ENCODE results near the gene SPATA20.

The SPATA20 gene

DNA sequence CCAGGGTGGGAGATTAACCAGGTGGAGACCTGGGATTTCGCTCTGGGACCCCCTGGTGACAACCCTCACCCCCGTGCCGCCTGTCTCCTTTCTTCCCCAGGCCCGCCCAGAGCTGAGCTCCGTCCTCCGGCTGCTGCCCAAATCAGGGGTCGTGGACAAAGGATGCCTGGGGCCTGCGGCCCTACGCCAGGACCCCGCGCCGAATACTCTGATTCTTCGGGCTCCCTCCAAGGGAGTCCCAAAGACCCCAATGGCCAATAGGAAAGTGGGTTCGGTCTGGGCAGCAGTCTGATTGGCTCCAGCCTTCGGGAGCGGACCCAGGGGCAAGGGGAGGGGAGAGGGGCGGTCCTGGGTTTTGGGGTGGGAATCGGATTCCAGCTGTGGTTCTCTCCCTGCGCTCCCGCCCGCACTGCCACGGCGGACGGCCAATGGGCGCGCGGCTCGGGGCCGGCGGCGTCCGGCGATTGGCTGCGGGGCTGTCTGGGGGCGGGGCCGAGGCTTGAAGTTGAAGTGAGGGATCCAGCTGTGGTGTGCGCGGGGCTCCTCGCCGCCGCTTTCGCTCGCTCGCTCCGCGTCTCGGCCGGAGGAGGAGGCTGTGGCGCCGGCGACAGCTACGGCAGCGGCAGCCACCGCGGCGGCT is 13.3 kb downstream of the SPATA20 start, which contains the start of gene CACNA1G:
Gene CACNA1G (plus strand): TSS at position 531 of the 640 bp plus-strand sequence. CDS start 745 bp downstream, outside the sequence.
- DNase-seq: peak; percentile 74 to 88 (median 83)

GRCh38 chr17:50560931-50561745 is 14.2 kb downstream of the SPATA20 start:
- DNase-seq: no peak

DNA sequence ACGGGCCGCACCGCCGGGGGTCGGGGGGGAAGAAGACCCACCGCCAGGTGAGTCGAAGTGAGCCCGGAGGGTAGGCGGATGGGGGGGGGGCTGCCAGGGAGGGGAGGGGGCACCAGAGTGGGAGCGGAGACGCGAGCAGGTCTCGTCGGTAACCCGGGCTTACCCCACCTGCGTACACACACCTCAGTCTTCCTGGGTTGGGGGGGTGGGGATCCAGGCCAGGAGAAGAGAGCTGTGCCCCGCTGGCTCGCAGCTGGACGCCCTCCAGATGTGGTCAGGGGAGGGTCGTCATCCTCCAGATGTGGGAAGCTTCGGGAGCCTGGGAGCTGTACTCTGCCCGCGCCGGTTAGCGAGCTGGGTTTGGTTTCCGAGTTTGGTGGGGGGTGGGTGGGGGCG is 14.8 kb downstream of the SPATA20 start:
- no peak for DNase-seq

- peak in 1 of 5 experiments; percentile 38 for DNase-seq
Measured at GRCh38 chr17:50562242-50563091, 15.5 kb downstream of the SPATA20 start.

- DNase-seq: no peak
Measured at GRCh38 chr17:50563092-50563511, 16.1 kb downstream of the SPATA20 start.

DNA sequence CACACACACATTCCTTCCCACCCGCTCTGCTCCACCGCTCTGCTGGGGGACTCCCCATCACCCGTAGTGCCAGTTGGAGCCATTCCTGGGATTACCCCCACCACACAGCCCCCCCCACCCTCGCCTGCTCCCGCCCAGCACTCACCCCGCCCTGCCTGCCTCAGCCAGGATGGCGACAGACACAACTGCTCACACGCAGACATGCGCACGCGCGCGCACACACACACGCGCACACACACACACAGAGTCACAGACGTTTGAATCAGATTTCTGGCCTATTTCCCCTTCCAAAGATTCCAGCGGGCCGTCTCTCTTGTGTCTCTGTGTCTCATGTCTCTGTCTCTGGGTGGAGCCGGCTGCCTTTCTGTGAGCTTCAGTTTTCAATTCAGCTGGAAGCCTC is 17.9 kb downstream of the SPATA20 start:
- DNase-seq: peak in 1 of 5 experiments; percentile 43

DNA sequence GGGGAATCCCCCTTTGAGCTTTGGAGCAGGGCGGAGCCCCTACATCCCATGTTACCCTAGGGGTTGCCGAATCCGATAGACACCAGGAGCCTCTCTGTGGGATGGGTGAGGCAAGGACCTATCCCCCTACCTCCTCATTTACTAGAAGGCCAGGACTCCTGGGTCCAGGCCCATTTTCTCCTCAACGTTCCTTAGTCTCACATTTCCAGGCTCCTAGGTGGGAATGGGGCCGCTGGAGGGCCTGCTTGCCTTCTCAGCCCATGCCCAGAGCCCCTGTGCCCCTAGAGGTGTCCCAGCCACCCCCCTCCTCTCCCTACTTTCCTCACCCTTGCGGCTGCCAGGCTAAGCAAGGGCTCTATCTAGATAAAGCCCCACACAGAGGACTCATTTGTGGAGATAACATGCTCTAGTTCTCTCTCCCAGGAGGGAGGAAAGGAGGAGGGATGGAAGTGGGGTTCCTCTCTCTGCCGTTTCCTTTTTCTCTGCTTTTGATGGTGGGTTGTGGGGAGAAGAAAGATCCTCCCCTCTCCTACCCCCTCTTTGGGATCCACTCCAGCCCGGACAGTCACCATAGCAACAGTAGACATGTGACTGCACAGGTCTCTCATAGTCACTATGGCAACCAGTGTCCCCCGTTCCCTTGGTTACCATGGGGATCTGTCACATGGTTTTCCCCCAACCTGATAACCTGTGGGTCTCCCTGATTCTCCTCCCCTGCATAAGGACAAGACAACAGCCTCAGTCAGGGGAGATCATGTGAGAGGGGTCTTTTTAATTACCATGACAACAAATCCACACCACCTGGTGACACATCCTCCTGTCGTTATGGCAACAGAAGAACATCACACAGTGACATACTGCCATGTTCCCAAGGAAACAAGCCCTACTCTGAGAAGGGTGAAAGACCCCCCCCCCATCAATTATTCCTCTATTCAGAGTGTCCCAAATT is 18.7 kb downstream of the SPATA20 start:
- no peak for DNase-seq

- DNase-seq: no peak
Measured at GRCh38 chr17:50566886-50567285, 19.9 kb downstream of the SPATA20 start.

GRCh38 chr17:50568659-50569058 is 21.7 kb downstream of the SPATA20 start:
- no peak for DNase-seq

GRCh38 chr17:50569592-50569991 is 22.6 kb downstream of the SPATA20 start:
- no peak for DNase-seq

GRCh38 chr17:50570032-50570431 is 23.1 kb downstream of the SPATA20 start:
- no peak for DNase-seq

DNA sequence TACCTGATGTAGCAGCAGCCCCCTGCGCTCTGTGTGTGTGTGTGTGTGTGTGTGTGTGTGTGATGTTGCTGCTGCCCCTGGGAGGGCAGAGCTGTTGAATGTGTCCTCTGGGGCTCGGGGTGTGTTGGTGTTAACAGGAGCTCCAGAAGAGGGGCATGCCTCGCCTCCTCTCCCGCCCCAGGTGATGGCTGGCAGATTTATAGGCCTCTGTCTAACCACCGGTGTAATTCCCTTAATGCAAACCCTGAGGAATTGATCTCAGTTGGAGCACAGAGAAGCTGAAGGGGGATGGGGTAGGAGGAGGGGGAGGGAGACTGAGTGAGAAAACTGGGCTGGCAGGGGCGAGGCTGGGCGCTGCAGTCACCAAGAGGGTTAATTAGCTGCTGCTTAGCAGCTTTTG is 23.6 kb downstream of the SPATA20 start:
- DNase-seq: no peak

- no peak for DNase-seq
Measured at GRCh38 chr17:50571681-50572080, 24.7 kb downstream of the SPATA20 start.

DNA sequence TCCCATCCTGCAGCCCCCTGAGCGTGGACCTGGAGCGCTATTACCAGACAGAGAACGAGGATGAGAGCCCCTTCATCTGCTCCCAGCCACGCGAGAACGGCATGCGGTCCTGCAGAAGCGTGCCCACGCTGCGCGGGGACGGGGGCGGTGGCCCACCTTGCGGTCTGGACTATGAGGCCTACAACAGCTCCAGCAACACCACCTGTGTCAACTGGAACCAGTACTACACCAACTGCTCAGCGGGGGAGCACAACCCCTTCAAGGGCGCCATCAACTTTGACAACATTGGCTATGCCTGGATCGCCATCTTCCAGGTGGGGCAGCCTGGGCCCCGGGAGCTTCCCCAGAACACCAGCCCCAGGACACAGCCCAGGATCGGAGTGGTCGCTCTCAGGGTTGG is 25.6 kb downstream of the SPATA20 start:
- DNase-seq: no peak

DNA sequence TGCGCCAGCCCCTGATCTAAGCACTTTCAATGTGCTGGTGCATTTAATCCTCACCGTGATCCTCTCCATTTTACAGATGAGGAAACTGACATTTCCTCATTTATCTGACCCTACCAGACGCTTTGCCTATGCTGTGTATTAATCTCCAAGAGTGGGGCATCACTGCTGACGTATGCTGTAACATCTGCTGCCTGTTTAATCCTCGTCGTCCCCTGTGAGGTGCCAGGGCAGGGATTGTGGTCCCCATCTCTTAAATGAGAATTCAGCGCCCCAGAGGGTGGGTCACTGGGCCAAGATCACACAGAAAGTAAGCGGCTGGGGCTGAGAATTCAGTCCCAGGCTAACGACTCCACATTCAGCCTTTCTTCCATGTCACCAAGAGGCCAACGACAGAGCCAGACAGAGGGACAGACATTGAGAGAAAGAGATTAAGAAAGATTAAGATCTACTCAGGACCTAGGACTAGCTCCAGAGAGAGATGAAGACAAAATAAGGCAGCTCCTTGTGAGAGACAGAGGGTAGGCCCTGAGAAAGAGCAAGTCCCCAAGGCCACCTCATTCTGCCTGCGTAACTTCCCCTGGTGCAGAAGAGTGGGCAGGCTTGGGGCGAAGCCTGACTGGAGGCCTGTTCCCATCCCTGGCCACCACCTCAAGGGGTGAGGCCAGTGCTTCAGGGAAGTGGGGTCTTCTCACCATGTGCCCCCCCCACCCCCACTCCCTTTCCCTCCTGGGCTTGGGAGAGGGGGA is 27.1 kb downstream of the SPATA20 start:
- no peak for DNase-seq

DNA sequence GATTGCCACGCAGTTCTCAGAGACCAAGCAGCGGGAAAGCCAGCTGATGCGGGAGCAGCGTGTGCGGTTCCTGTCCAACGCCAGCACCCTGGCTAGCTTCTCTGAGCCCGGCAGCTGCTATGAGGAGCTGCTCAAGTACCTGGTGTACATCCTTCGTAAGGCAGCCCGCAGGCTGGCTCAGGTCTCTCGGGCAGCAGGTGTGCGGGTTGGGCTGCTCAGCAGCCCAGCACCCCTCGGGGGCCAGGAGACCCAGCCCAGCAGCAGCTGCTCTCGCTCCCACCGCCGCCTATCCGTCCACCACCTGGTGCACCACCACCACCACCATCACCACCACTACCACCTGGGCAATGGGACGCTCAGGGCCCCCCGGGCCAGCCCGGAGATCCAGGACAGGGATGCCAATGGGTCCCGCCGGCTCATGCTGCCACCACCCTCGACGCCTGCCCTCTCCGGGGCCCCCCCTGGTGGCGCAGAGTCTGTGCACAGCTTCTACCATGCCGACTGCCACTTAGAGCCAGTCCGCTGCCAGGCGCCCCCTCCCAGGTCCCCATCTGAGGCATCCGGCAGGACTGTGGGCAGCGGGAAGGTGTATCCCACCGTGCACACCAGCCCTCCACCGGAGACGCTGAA is 28.7 kb downstream of the SPATA20 start:
- no peak for DNase-seq

- no peak for DNase-seq
Measured at GRCh38 chr17:50576864-50577263, 29.9 kb downstream of the SPATA20 start.

GRCh38 chr17:50577451-50577954 is 30.5 kb downstream of the SPATA20 start:
- no peak for DNase-seq

DNA sequence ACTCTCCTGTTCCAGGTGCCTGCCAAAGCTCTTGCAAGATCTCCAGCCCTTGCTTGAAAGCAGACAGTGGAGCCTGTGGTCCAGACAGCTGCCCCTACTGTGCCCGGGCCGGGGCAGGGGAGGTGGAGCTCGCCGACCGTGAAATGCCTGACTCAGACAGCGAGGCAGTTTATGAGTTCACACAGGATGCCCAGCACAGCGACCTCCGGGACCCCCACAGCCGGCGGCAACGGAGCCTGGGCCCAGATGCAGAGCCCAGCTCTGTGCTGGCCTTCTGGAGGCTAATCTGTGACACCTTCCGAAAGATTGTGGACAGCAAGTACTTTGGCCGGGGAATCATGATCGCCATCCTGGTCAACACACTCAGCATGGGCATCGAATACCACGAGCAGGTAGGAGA is 31.2 kb downstream of the SPATA20 start:
- DNase-seq: no peak

DNA sequence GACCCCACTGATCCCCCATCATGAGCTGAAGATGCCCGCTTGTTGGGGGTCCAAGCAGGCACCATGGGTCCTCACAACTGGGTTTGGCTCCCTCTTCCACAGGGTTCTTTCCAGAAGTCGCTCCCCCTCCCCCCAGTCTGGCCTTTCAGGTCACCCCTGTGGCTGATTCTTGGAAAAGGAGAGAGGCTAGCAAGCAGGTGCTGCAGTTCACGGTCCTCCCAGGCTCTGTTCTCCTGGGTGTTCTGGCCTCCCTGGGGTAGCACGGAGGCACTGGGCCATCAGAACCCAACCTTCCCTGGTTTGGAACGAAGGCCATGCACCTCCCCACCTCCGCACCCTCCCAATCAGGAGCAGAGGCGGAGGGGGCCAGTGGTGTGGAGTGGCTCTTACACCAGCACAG is 32.4 kb downstream of the SPATA20 start:
- DNase-seq: no peak

GRCh38 chr17:50580646-50581045 is 33.7 kb downstream of the SPATA20 start:
- no peak for DNase-seq

Data from T-helper 2 cell (primary cell).